HCT116 (cell line): ENCODE measurements around the gene ZHX3. TPM values are rescaled to one million over a fixed set of nuclear protein-coding genes. Genes with fewer than 3 reads are reported as not detected.

Experiments
- ATAC-seq: fragments of 200-7000 bp; cut with Tn5 transposase; 2 replicates; pipeline ENCODE4 v1.9.1; 2020; ENCODE audit warnings: mild to moderate bottlenecking, moderate library complexity
- BruUV-seq: library from RNA; stranded (reverse); fragments of 400-500 nt; replicated peaks from 2 replicates; lab custom pipeline; 2021; lab: Mats Ljungman, UMichigan
- CTCF ChIA-PET: fragments of 300-600 bp; sonication (Branson Sonifier 250); formaldehyde crosslinking; loops from one replicate; lab custom pipeline; 2021; ENCODE audit warnings: antibody characterized with exemption; lab: Charles Lee
- POLR2A ChIA-PET: fragments of 300-600, 350-600 bp; sonication (Branson Sonifier 250); formaldehyde crosslinking; loops from one replicate; lab custom pipeline; 2021; ENCODE audit warnings: antibody characterized with exemption; lab: Charles Lee
- RAD21 ChIA-PET, 2 experiments: fragments of 300-600 bp; sonication (Branson Sonifier 250); formaldehyde crosslinking; loops; one replicate each; lab custom pipeline; 2023; ENCODE audit warnings: low total read pairs in 2 of 2; ENCODE audit not compliant: uncharacterized antibody in 2 of 2, unreplicated experiment in 2 of 2, low non-redundant PET in 1 of 2; lab: Charles Lee
- DNase-seq: peaks from one replicate; pipeline ENCODE4 v3.0.0-alpha.2; 2010; ENCODE audit warnings: low read depth, low spot score
- H2AFZ ChIP-seq: fragments of 200-600 bp; shearing (Covaris generic), sonication (generic); 2 replicates; pipeline ENCODE4 v1.6.1; 2017; ENCODE audit warnings: low read depth, mixed run types, mixed read lengths, antibody characterized with exemption, low read length; ENCODE audit not compliant: poor library complexity, severe bottlenecking
- H3K27ac ChIP-seq: 2 replicates; pipeline ENCODE4 v1.5.1; 2012; ENCODE audit warnings: low read depth, low read length
- H3K27me3 ChIP-seq: fragments of 200-600 bp; sonication (generic); 2 replicates; pipeline ENCODE4 v1.6.1; 2016; ENCODE audit warnings: mixed run types, low read length, mixed read lengths; ENCODE audit not compliant: insufficient read depth
- H3K36me3 ChIP-seq, 2 experiments: fragments of 200-500 bp in 1 of 2; fragments of 200-600 bp in 1 of 2; sonication (Bioruptor generic) in 1 of 2; sonication (generic) in 1 of 2; 2 replicates each; pipeline versions ENCODE4 v1.5.1 to v1.6.1; 2014 to 2016; ENCODE audit warnings: low read length in 2 of 2, inconsistent platforms in 1 of 2, mixed read lengths in 1 of 2, mixed run types in 1 of 2; ENCODE audit not compliant: insufficient read depth in 2 of 2, control insufficient read depth in 1 of 2
- H3K4me1 ChIP-seq, 2 experiments: fragments of 200-600 bp in 1 of 2; sonication (generic) in 1 of 2; 2 replicates each; pipeline versions ENCODE4 v1.5.1 to v1.6.1; 2012 to 2017; ENCODE audit warnings: low read length in 2 of 2, inconsistent platforms in 1 of 2, mild to moderate bottlenecking in 1 of 2, mixed read lengths in 1 of 2, mixed run types in 1 of 2, moderate library complexity in 1 of 2; ENCODE audit not compliant: insufficient read depth in 2 of 2, control insufficient read depth in 1 of 2
- H3K4me2 ChIP-seq: fragments of 200-600 bp; sonication (generic); 2 replicates; pipeline ENCODE4 v1.6.1; 2017; ENCODE audit warnings: mixed run types, low read length, mixed read lengths
- H3K4me3 ChIP-seq, 2 experiments: fragments of 200-600 bp in 1 of 2; sonication (generic) in 1 of 2; replicated peaks in 1 of 2; 2 replicates each; pipeline ENCODE4 v1.5.1; 2011 to 2016; ENCODE audit warnings: low read length in 2 of 2, control low read depth in 1 of 2, low read depth in 1 of 2, mild to moderate bottlenecking in 1 of 2, mixed read lengths in 1 of 2, mixed run types in 1 of 2
- H3K79me2 ChIP-seq: fragments of 200-600 bp; sonication (generic); 2 replicates; pipeline ENCODE4 v1.6.1; 2017; ENCODE audit warnings: mild to moderate bottlenecking, mixed run types, low read length, moderate library complexity, mixed read lengths; ENCODE audit not compliant: insufficient read depth
- H3K9ac ChIP-seq: fragments of 200-600 bp; sonication (generic); 2 replicates; pipeline ENCODE4 v1.6.1; 2016; ENCODE audit warnings: low read length, mixed read lengths
- H3K9me2 ChIP-seq: fragments of 200-600 bp; sonication (generic), shearing (Covaris generic); 2 replicates; pipeline ENCODE4 v1.6.1; 2017; ENCODE audit warnings: mixed run types, mild to moderate bottlenecking, moderate library complexity; ENCODE audit not compliant: insufficient read depth
- H3K9me3 ChIP-seq, 2 experiments: fragments of 200-500 bp in 1 of 2; fragments of 200-600 bp in 1 of 2; sonication (Bioruptor generic) in 1 of 2; sonication (generic) in 1 of 2; 2 replicates each; pipeline ENCODE4 v1.6.1; 2014 to 2017; ENCODE audit warnings: low read length in 2 of 2, mixed read lengths in 2 of 2, inconsistent platforms in 1 of 2, low read depth in 1 of 2, mild to moderate bottlenecking in 1 of 2, mixed run types in 1 of 2, moderate library complexity in 1 of 2; ENCODE audit not compliant: control insufficient read depth in 1 of 2, insufficient read depth in 1 of 2
- H4K20me1 ChIP-seq: fragments of 200-600 bp; sonication (generic), shearing (Covaris generic); 2 replicates; pipeline ENCODE4 v1.6.1; 2017; ENCODE audit warnings: mixed run types, mild to moderate bottlenecking, moderate library complexity; ENCODE audit not compliant: insufficient read depth
- CEBPB ChIP-seq: IDR thresholded peaks from 2 replicates; pipeline ENCODE4 v1.6.1; 2012; ENCODE audit warnings: low read depth
- EGR1 ChIP-seq: IDR thresholded peaks from 2 replicates; pipeline ENCODE4 v1.6.1; 2012; ENCODE audit warnings: low read depth
- EZH2 ChIP-seq: fragments of 200-600 bp; sonication (generic); IDR thresholded peaks from 2 replicates; pipeline ENCODE4 v1.6.1; 2017; ENCODE audit warnings: antibody characterized with exemption, mixed run types
- EZH2phosphoT487 ChIP-seq: fragments of 200-600 bp; IDR thresholded peaks from 2 replicates; pipeline ENCODE4 v1.6.1; 2018; ENCODE audit warnings: antibody characterized with exemption, borderline replicate concordance
- FOSL1 ChIP-seq: IDR thresholded peaks from 2 replicates; pipeline ENCODE4 v1.6.1; 2012; ENCODE audit warnings: low read depth
- JUND ChIP-seq: IDR thresholded peaks from 2 replicates; pipeline ENCODE4 v1.6.1; 2012
- POLR2AphosphoS5 ChIP-seq: IDR thresholded peaks from 2 replicates; pipeline ENCODE4 v1.6.1; 2011; ENCODE audit warnings: mild to moderate bottlenecking, low read depth, low read length, moderate library complexity
- SIN3A ChIP-seq: IDR thresholded peaks from 2 replicates; pipeline ENCODE4 v1.6.1; 2012; ENCODE audit warnings: low read depth
- SP1 ChIP-seq: IDR thresholded peaks from 2 replicates; pipeline ENCODE4 v1.6.1; 2012; ENCODE audit warnings: low read depth
- TCF7L2 ChIP-seq: IDR thresholded peaks from 2 replicates; pipeline ENCODE4 v1.7.0; 2011; ENCODE audit warnings: borderline replicate concordance, inconsistent platforms; ENCODE audit not compliant: insufficient read depth, insufficient read length; ENCODE audit errors: extremely low read depth
- YY1 ChIP-seq: IDR thresholded peaks from 2 replicates; pipeline ENCODE4 v1.6.1; 2011; ENCODE audit warnings: low read length, low read depth, moderate library complexity, mild to moderate bottlenecking; ENCODE audit not compliant: insufficient replicate concordance; ENCODE audit errors: extremely low read depth
- ZNF274 ChIP-seq: fragments of 200-500 bp; sonication (Bioruptor generic); IDR thresholded peaks from 2 replicates; pipeline ENCODE4 v1.6.1; 2014; ENCODE audit warnings: mild to moderate bottlenecking, low read depth, low read length, inconsistent platforms
- intact Hi-C: fragments of 100-400 bp; cut with micrococcal nuclease; formaldehyde crosslinking; loops from 2 replicates; pipeline ENCODE4 v1.10.0; 2022
- total RNA-seq: library from RNA; stranded (reverse); gene quantifications from one replicate; pipeline ENCODE4 v1.2.1, GENCODE V29; 2021; ENCODE audit not compliant: unreplicated experiment
- TF ChIP-seq, protein P1 (sequence below): IDR thresholded peaks from 2 replicates; pipeline ENCODE4 v1.6.1; 2012
- TF ChIP-seq, protein P2 (sequence below): IDR thresholded peaks from 2 replicates; pipeline ENCODE4 v1.6.1; 2012; ENCODE audit warnings: low read depth
- TF ChIP-seq, protein P3 (sequence below), 3 experiments: fragments of 200-600 bp in 1 of 3; sonication (generic) in 1 of 3; IDR thresholded peaks in 2 of 3; conservative IDR thresholded peaks in 1 of 3; 2 replicates each; pipeline ENCODE4 v1.5.1; 2012 to 2017; ENCODE audit warnings: low read depth in 2 of 3, low read length in 2 of 3, antibody characterized with exemption in 1 of 3, borderline replicate concordance in 1 of 3, control low read depth in 1 of 3, mild to moderate bottlenecking in 1 of 3, mixed read lengths in 1 of 3, mixed run types in 1 of 3, moderate library complexity in 1 of 3; ENCODE audit not compliant: insufficient read depth in 1 of 3

The ZHX3 gene
- total RNA-seq, 1 experiment from 2014 or later, result 13.3 TPM

DNA sequence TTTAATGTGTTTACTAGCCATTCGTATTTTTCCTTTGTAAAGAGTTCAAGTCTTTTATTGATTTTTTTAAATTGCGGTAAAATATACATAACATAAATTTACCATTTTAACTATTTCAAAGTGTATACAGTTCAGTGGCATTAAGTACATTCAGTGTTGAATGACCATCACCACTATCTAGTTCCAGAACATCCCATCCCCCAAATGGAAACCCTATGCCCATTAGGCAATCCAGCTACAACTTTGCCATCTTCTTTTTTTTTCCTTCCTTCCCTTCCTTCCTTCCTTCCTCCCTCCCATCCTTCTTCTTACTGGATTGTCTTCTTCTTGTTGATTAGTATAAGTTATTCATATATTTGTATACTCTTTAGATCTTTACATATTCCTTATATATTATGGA, 31.7 kb upstream of the ZHX3 start:
- H4K20me1 ChIP-seq, result no peaks in the 10 kb centered on the region
- no peaks in the 10 kb centered on the region for H3K79me2 ChIP-seq
- H3K9me2 ChIP-seq, result no peaks in the 10 kb centered on the region
- intact Hi-C loops, result no loop called here
- no peak overlapping the region for H3K9ac ChIP-seq
- BruUV-seq, result no TSS peak
- ChIA-PET POLR2A (no interaction called here), CTCF (no interaction called here), RAD21 (no interaction called here)
- TF ChIP-seq SIN3A (no peak), SP1 (no peak), EGR1 (no peak), EZH2 (no peak), POLR2AphosphoS5 (no peak), EZH2phosphoT487 (no peak), YY1 (no peak), CEBPB (no peak), TCF7L2 (no peak), ZNF274 (no peak), FOSL1 (no peak), JUND (no peak)
- TF ChIP-seq, protein P1, sequence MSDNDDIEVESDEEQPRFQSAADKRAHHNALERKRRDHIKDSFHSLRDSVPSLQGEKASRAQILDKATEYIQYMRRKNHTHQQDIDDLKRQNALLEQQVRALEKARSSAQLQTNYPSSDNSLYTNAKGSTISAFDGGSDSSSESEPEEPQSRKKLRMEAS, result no peak
- TF ChIP-seq, protein P2, sequence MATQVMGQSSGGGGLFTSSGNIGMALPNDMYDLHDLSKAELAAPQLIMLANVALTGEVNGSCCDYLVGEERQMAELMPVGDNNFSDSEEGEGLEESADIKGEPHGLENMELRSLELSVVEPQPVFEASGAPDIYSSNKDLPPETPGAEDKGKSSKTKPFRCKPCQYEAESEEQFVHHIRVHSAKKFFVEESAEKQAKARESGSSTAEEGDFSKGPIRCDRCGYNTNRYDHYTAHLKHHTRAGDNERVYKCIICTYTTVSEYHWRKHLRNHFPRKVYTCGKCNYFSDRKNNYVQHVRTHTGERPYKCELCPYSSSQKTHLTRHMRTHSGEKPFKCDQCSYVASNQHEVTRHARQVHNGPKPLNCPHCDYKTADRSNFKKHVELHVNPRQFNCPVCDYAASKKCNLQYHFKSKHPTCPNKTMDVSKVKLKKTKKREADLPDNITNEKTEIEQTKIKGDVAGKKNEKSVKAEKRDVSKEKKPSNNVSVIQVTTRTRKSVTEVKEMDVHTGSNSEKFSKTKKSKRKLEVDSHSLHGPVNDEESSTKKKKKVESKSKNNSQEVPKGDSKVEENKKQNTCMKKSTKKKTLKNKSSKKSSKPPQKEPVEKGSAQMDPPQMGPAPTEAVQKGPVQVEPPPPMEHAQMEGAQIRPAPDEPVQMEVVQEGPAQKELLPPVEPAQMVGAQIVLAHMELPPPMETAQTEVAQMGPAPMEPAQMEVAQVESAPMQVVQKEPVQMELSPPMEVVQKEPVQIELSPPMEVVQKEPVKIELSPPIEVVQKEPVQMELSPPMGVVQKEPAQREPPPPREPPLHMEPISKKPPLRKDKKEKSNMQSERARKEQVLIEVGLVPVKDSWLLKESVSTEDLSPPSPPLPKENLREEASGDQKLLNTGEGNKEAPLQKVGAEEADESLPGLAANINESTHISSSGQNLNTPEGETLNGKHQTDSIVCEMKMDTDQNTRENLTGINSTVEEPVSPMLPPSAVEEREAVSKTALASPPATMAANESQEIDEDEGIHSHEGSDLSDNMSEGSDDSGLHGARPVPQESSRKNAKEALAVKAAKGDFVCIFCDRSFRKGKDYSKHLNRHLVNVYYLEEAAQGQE, result no peak
- TF ChIP-seq, protein P3, sequence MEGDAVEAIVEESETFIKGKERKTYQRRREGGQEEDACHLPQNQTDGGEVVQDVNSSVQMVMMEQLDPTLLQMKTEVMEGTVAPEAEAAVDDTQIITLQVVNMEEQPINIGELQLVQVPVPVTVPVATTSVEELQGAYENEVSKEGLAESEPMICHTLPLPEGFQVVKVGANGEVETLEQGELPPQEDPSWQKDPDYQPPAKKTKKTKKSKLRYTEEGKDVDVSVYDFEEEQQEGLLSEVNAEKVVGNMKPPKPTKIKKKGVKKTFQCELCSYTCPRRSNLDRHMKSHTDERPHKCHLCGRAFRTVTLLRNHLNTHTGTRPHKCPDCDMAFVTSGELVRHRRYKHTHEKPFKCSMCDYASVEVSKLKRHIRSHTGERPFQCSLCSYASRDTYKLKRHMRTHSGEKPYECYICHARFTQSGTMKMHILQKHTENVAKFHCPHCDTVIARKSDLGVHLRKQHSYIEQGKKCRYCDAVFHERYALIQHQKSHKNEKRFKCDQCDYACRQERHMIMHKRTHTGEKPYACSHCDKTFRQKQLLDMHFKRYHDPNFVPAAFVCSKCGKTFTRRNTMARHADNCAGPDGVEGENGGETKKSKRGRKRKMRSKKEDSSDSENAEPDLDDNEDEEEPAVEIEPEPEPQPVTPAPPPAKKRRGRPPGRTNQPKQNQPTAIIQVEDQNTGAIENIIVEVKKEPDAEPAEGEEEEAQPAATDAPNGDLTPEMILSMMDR (IDR thresholded peaks at IDR 0.05 in 2 of 3, conservative IDR thresholded peaks at IDR 0.05 in 1 of 3; ENCODE audit: borderline replicate concordance in 1 of 3, insufficient read depth in 1 of 3, low read depth in 2 of 3, low read length in 2 of 3), result no peak
- H3K27me3 ChIP-seq, result no peaks in the 10 kb centered on the region
- peaks cover 0 to 2% of the 10 kb centered on the region in 2 experiments; a peak in 1 of 4 replicates for H3K36me3 ChIP-seq
- H3K9me3 ChIP-seq, result no peaks in the 10 kb centered on the region
- no peak for DNase-seq
- H3K4me3 ChIP-seq, result no peak overlapping the region
- no peak overlapping the region for H2AFZ ChIP-seq
- no peak overlapping the region for H3K4me2 ChIP-seq
- ATAC-seq, result no peak
- H3K27ac ChIP-seq, result no peak overlapping the region
- H3K4me1 ChIP-seq, result no peaks in the 10 kb centered on the region
